Endothelial cell (in vitro differentiated cells): ENCODE results near the gene CTDSPL2. TPM values are rescaled to one million over a fixed set of nuclear protein-coding genes. Genes with fewer than 3 reads are reported as not detected.
A peak's percentile ranks its signal among the peaks of the same experiment; 100 is the strongest.

Experiments used
- DNase-seq: peaks from one replicate; pipeline ENCODE4 v3.0.0; 2021; ENCODE audit warnings: low spot score
- H3K27ac Mint-ChIP-seq: one replicate; pipeline ENCODE4 v1.8.0; 2021; ENCODE audit warnings: mixed read lengths, inconsistent platforms; ENCODE audit not compliant: unreplicated experiment
- H3K27me3 Mint-ChIP-seq: one replicate; pipeline ENCODE4 v1.8.0; 2021; ENCODE audit warnings: mild to moderate bottlenecking, moderate library complexity, mixed read lengths, inconsistent platforms; ENCODE audit not compliant: unreplicated experiment
- H3K36me3 Mint-ChIP-seq: one replicate; pipeline ENCODE4 v1.8.0; 2021; ENCODE audit warnings: mild to moderate bottlenecking, low read depth, mixed read lengths, inconsistent platforms; ENCODE audit not compliant: unreplicated experiment
- H3K4me1 Mint-ChIP-seq: one replicate; pipeline ENCODE4 v1.8.0; 2021; ENCODE audit warnings: mild to moderate bottlenecking, mixed read lengths, inconsistent platforms; ENCODE audit not compliant: unreplicated experiment
- H3K4me3 Mint-ChIP-seq: one replicate; pipeline ENCODE4 v1.8.0; 2021; ENCODE audit warnings: mild to moderate bottlenecking, mixed read lengths, inconsistent platforms; ENCODE audit not compliant: unreplicated experiment
- H3K9me3 Mint-ChIP-seq: one replicate; pipeline ENCODE4 v1.8.0; 2021; ENCODE audit warnings: mixed read lengths, inconsistent platforms; ENCODE audit not compliant: unreplicated experiment
- total RNA-seq: library from RNA; stranded (reverse); fragmentation: NEBNext Ultra II Directional; extraction: Animal tissue kit (Norgen Biotek cat#: 25700); gene quantifications from one replicate; pipeline ENCODE4 v1.2.1, GENCODE V29; 2021; ENCODE audit not compliant: unreplicated experiment
- TF ChIP-seq, protein P1 (sequence below): fragments of 200-600 bp; sonication (generic); IDR thresholded peaks from one replicate; pipeline ENCODE4 v1.5.0; 2021; ENCODE audit warnings: antibody characterized with exemption; ENCODE audit not compliant: unreplicated experiment

Gene CTDSPL2
- total RNA-seq, 1 donor from 2014 or later = 40.9 TPM

DNA sequence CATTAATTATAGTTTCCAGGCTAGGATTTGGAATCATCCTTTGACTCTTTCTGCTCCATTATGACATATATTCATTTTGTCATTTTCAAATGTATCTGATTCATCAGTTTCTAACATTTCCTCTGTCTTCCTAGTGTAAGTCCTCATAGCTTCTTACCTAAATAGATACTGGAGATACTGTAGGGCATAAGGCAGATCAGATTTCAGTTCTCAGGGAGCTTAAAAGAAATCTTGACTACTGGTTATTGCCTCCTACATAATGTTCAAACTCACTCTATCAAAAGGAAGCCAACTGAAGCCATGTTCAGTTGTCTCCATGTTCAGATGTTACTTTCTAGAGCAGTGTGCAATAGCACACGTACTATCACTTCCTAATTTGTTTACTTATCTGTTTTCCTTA, 29.6 kb upstream of the CTDSPL2 start:
- no peaks in the 10 kb centered on the region for H3K27me3 Mint-ChIP-seq
- DNase-seq = no peak
- no peaks in the 10 kb centered on the region for H3K9me3 Mint-ChIP-seq
- no peaks in the 10 kb centered on the region for H3K36me3 Mint-ChIP-seq
- H3K4me1 Mint-ChIP-seq = no peaks in the 10 kb centered on the region
- no peak overlapping the region for H3K4me3 Mint-ChIP-seq
- no peak overlapping the region for H3K27ac Mint-ChIP-seq
- TF ChIP-seq, protein P1, sequence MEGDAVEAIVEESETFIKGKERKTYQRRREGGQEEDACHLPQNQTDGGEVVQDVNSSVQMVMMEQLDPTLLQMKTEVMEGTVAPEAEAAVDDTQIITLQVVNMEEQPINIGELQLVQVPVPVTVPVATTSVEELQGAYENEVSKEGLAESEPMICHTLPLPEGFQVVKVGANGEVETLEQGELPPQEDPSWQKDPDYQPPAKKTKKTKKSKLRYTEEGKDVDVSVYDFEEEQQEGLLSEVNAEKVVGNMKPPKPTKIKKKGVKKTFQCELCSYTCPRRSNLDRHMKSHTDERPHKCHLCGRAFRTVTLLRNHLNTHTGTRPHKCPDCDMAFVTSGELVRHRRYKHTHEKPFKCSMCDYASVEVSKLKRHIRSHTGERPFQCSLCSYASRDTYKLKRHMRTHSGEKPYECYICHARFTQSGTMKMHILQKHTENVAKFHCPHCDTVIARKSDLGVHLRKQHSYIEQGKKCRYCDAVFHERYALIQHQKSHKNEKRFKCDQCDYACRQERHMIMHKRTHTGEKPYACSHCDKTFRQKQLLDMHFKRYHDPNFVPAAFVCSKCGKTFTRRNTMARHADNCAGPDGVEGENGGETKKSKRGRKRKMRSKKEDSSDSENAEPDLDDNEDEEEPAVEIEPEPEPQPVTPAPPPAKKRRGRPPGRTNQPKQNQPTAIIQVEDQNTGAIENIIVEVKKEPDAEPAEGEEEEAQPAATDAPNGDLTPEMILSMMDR = no peak

DNA sequence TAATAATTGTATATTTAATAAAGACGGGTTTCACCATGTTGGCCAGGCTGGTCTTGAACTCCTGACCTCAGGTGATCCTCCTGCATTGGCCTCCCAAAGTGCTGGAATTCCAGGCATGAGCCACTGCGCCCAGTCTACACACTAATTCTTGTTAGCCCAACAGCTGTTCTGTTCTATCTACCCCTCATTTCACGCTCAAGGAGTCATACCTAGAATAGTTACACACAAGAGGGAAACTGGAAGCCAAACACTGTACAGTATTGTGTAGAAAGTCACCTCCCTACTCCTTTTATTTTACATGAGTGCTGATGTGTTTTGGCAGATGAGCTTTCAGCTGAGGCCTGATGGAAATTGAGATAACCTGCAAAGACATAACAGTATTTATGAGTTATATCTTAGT, 13.4 kb upstream of the CTDSPL2 start:
- DNase-seq = no peak
- no peaks in the 10 kb centered on the region for H3K9me3 Mint-ChIP-seq
- H3K27ac Mint-ChIP-seq = no peak overlapping the region
- H3K27me3 Mint-ChIP-seq = no peaks in the 10 kb centered on the region
- H3K36me3 Mint-ChIP-seq = peaks cover 5% of the 10 kb centered on the region
- TF ChIP-seq, protein P1 = no peak
- no peaks in the 10 kb centered on the region for H3K4me1 Mint-ChIP-seq
- no peak overlapping the region for H3K4me3 Mint-ChIP-seq

DNA sequence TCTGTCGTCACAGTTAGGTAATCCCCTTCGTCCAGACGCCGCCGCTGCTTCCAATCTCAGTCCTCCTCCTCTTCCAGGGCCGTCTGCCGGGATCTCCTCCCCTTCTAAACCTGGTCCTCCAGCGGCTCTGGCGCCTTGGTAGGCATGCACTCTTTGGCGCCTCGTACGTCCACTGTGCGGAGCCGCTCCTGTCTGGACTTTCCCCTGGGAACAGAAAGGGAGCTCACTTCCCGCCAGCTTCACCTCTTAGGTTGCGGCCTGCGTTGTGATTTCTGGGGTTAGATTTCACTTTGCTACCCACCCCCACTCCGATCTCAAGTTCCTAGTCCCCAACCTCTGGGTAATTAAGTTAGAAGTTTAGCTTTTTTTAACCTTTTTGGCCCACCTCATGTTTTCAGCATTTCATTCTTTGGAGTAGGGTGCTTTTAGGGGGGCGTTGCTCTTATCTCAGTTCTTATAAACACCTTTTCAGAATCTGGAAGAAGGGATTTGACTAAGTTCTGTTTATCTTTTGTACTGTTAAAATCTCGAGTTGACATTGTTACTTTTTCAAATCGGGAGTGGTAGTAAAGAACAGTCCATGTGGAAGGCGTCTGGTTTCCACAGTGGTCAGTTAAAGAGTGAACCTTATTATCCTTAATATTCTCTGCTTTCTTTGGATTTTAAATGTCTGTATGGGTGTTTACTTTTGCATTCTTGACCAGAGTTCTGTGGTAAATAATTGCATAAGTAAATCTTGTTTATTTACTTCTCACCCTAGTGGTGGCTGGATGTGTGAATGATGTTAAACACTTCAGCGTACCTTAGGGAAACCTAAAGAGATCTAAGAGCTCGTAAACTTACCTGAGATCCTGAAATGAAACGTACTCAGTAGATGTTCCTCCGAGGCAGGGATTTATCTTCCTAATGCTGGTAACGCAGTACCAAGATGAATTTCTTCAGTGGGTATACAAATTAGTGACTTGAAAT, 611 bp downstream of the CTDSPL2 start:
- Mint-ChIP-seq H3K4me3 (peak overlapping the region; percentile 98), H3K27me3 (peaks cover 12% of the 10 kb centered on the region), H3K9me3 (no peaks in the 10 kb centered on the region), H3K36me3 (no peaks in the 10 kb centered on the region), H3K4me1 (peaks cover 17% of the 10 kb centered on the region), H3K27ac (peak overlapping the region; percentile 100)
- DNase-seq = peak; percentile 51
- TF ChIP-seq, protein P1 = no peak

DNA sequence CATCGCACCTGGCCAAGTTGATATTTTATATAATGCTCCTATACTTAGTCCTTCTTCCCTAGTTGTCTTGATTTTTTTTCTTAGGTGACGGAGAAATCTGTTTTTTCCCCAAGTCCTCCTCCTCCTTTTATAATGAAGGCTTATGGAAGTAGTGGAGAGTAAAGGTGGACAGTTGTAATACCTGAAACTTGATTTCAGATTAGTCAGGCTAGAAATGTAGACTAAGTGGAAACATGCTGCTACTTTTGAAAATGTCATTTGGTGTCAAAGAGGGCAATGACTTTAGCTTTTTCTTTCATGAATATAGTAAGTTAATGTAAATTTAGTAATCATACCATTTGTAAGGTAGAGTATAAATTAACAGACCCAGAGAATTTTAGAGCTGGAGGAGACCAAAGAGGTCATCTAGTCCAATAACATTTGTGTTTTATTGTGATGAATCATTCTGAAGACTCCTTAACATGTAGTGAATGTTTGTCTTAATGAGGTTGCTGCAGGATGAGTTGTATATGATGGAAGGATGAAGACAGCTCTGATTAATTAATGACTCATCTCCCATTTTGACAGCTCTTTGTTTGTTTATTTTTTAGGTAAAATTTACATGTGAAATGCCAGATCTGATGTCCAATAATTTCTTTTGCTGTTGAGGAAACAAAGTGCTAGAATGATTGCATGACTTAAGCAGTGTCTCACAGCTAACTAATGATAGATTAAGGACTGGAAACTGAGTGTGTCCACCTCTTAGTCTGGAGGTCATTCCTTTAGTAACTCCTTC, 8.7 kb downstream of the CTDSPL2 start:
- no peak overlapping the region for H3K27ac Mint-ChIP-seq
- TF ChIP-seq, protein P1 = no peak

More for the DNA sequence above, 8.7 kb downstream of the CTDSPL2 start:
- Mint-ChIP-seq H3K4me3 (no peak overlapping the region), H3K4me1 (peaks cover 6% of the 10 kb centered on the region), H3K36me3 (no peaks in the 10 kb centered on the region), H3K27me3 (no peaks in the 10 kb centered on the region), H3K9me3 (peaks cover 4% of the 10 kb centered on the region)
- no peak for DNase-seq
